DOHH2 (cell line): ENCODE measurements around the gene PDGFC.

ENCODE experiments used
- H3F3A ChIP-seq: fragments of 200-600 bp; sonication (generic), shearing (Covaris generic); 2 replicates; pipeline ENCODE4 v1.6.0; 2016; ENCODE audit warnings: antibody characterized with exemption, mild to moderate bottlenecking; ENCODE audit not compliant: control insufficient read depth, insufficient read depth
- H3K27ac ChIP-seq: fragments of 200-600 bp; sonication (generic); 2 replicates; pipeline ENCODE4 v1.5.1; 2014; ENCODE audit warnings: low read depth, mild to moderate bottlenecking, low read length, moderate library complexity
- H3K27me3 ChIP-seq: fragments of 200-600 bp; sonication (generic); 2 replicates; pipeline ENCODE4 v1.6.1; 2014; ENCODE audit warnings: mild to moderate bottlenecking, low read length, mixed read lengths; ENCODE audit not compliant: control insufficient read depth
- H3K36me3 ChIP-seq: fragments of 200-600 bp; sonication (generic); 2 replicates; pipeline ENCODE4 v1.6.1; 2014; ENCODE audit warnings: mild to moderate bottlenecking, low read length, moderate library complexity, mixed read lengths; ENCODE audit not compliant: control insufficient read depth
- H3K4me1 ChIP-seq: fragments of 200-600 bp; sonication (generic); 2 replicates; pipeline ENCODE4 v1.6.1; 2014; ENCODE audit warnings: mild to moderate bottlenecking, low read length, mixed read lengths; ENCODE audit not compliant: control insufficient read depth
- H3K4me2 ChIP-seq: fragments of 200-600 bp; sonication (generic); 2 replicates; pipeline ENCODE4 v1.6.0; 2014; ENCODE audit warnings: mild to moderate bottlenecking, low read length, moderate library complexity
- H3K4me3 ChIP-seq: fragments of 200-600 bp; sonication (generic); 2 replicates; pipeline ENCODE4 v1.5.1; 2014; ENCODE audit warnings: mild to moderate bottlenecking, low read length, mixed read lengths
- H3K79me2 ChIP-seq: fragments of 200-600 bp; sonication (generic); 2 replicates; pipeline ENCODE4 v1.6.1; 2014; ENCODE audit warnings: mild to moderate bottlenecking, low read length, mixed read lengths; ENCODE audit not compliant: control insufficient read depth
- H3K9me2 ChIP-seq: fragments of 200-600 bp; sonication (generic); replicated peaks from 2 replicates; pipeline ENCODE4 v1.6.1; 2014; ENCODE audit warnings: mild to moderate bottlenecking, low read length, mixed read lengths; ENCODE audit not compliant: control insufficient read depth
- H3K9me3 ChIP-seq: fragments of 200-600 bp; sonication (generic); 2 replicates; pipeline ENCODE4 v1.6.1; 2014; ENCODE audit warnings: antibody characterized with exemption, low read length, mixed read lengths; ENCODE audit not compliant: control insufficient read depth, insufficient read depth
- H4K20me1 ChIP-seq: fragments of 200-600 bp; sonication (generic); 2 replicates; pipeline ENCODE4 v1.6.0; 2014; ENCODE audit warnings: low read depth, mild to moderate bottlenecking, antibody characterized with exemption, low read length, moderate library complexity; ENCODE audit not compliant: control insufficient read depth, insufficient read depth
- CTCF ChIP-seq: fragments of 200-600 bp; sonication (generic); IDR thresholded peaks from one replicate; pipeline ENCODE4 v1.5.1; 2014; ENCODE audit warnings: antibody characterized with exemption, mild to moderate bottlenecking, low read depth, low read length; ENCODE audit not compliant: poor library complexity, severe bottlenecking
- EZH2phosphoT487 ChIP-seq: fragments of 200-600 bp; sonication (generic); IDR thresholded peaks from 2 replicates; pipeline ENCODE4 v1.6.1; 2017; ENCODE audit warnings: borderline replicate concordance, mild to moderate bottlenecking, antibody characterized with exemption, low read length, moderate library complexity, mixed read lengths

PDGFC gene

DNA sequence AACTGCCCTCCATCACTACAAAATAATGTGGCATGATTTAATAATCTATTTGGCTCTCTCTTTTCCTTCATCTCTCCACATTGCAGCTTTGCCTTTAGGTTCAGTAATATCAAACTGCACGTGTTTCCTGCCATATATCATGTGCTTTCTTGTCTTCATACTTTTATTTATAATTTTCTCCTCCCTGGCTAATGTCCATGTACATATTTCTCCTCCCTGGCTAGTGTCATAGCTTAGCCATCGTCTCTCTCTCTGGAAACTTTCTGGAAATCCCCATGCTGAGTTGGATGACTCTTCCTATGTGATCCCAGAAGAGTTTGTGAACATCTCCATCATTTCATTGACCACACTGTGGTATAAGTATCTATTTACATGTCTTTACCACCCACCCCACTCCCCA lies 21.3 kb upstream of the PDGFC start:
- H3K79me2 ChIP-seq, result no peaks in the 10 kb centered on the region
- no peaks in the 10 kb centered on the region for H3K27me3 ChIP-seq
- no peaks in the 10 kb centered on the region for H3K9me3 ChIP-seq
- no peak overlapping the region for H3K27ac ChIP-seq
- no peaks in the 10 kb centered on the region for H3K9me2 ChIP-seq
- no peak for TF ChIP-seq CTCF
- no peak for TF ChIP-seq EZH2phosphoT487
- H3K36me3 ChIP-seq, result no peaks in the 10 kb centered on the region
- no peaks in the 10 kb centered on the region for H3F3A ChIP-seq
- H3K4me2 ChIP-seq, result no peak overlapping the region
- H4K20me1 ChIP-seq, result no peaks in the 10 kb centered on the region
- no peaks in the 10 kb centered on the region for H3K4me1 ChIP-seq
- no peak overlapping the region for H3K4me3 ChIP-seq

- no peak overlapping the region for H3K4me2 ChIP-seq
- H3K4me3 ChIP-seq, result no peak overlapping the region
- no peaks in the 10 kb centered on the region for H3K9me3 ChIP-seq
- TF ChIP-seq CTCF, result no peak
- TF ChIP-seq EZH2phosphoT487, result no peak
- H3F3A ChIP-seq, result no peaks in the 10 kb centered on the region
- H3K4me1 ChIP-seq, result no peaks in the 10 kb centered on the region
- H3K27me3 ChIP-seq, result no peaks in the 10 kb centered on the region
- no peaks in the 10 kb centered on the region for H3K36me3 ChIP-seq
- no peak overlapping the region for H3K27ac ChIP-seq
- H3K9me2 ChIP-seq, result no peaks in the 10 kb centered on the region
- no peaks in the 10 kb centered on the region for H3K79me2 ChIP-seq
- no peaks in the 10 kb centered on the region for H4K20me1 ChIP-seq
Observed at GRCh38 chr4:156991161-156991560, 19.6 kb upstream of the PDGFC start.

- H3K4me3 ChIP-seq, result no peak overlapping the region
- H3F3A ChIP-seq, result no peaks in the 10 kb centered on the region
- no peaks in the 10 kb centered on the region for H4K20me1 ChIP-seq
- no peaks in the 10 kb centered on the region for H3K79me2 ChIP-seq
- H3K27me3 ChIP-seq, result no peaks in the 10 kb centered on the region
- TF ChIP-seq EZH2phosphoT487, result no peak
- TF ChIP-seq CTCF, result no peak
- H3K9me2 ChIP-seq, result no peaks in the 10 kb centered on the region
- H3K4me1 ChIP-seq, result no peaks in the 10 kb centered on the region
- H3K36me3 ChIP-seq, result no peaks in the 10 kb centered on the region
- no peaks in the 10 kb centered on the region for H3K9me3 ChIP-seq
- H3K4me2 ChIP-seq, result no peak overlapping the region
- no peak overlapping the region for H3K27ac ChIP-seq
Observed at GRCh38 chr4:156983366-156983765, 11.8 kb upstream of the PDGFC start.

DNA sequence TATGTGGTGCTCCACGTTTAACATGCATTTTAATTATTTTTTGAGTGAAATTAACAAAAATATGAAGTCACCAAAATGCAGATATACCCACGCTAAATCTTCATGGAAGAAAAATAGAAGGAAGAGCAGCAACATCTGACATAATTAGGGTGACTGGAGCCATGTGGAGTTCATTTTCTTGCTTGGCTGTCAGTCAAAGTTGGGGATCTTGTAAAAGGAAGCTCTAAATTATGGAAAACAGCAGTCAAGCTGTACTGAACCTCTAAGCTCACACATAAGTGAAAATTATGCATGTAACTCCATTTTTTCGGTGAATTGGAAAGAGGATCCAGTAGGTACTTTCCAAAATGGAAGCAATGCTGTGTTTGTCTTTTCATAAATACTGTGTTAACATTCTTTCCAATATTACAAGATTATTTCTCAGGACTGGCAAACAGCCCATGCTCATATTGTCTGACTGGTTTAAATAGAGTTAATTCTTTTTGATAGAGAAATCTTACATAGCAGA lies 9.7 kb upstream of the PDGFC start:
- H3K27ac ChIP-seq, result no peak overlapping the region
- H4K20me1 ChIP-seq, result no peaks in the 10 kb centered on the region
- H3K4me1 ChIP-seq, result no peaks in the 10 kb centered on the region
- TF ChIP-seq EZH2phosphoT487 (no peak), CTCF (no peak)
- no peaks in the 10 kb centered on the region for H3K27me3 ChIP-seq
- H3K9me3 ChIP-seq, result no peaks in the 10 kb centered on the region
- no peaks in the 10 kb centered on the region for H3F3A ChIP-seq
- no peaks in the 10 kb centered on the region for H3K36me3 ChIP-seq
- no peaks in the 10 kb centered on the region for H3K9me2 ChIP-seq
- no peak overlapping the region for H3K4me2 ChIP-seq
- H3K79me2 ChIP-seq, result no peaks in the 10 kb centered on the region
- no peak overlapping the region for H3K4me3 ChIP-seq
